ENCODE results near the gene TRIM8. TPM values are rescaled to one million over a fixed set of nuclear protein-coding genes. Genes with fewer than 3 reads are reported as not detected.

The TRIM8 gene
- total RNA-seq, 2 donors from 2014 or later = 121 to 156 TPM

- no peak for DNase-seq
Observed at GRCh38 chr10:102621443-102622325, 22.6 kb upstream of the TRIM8 start.

GRCh38 chr10:102624094-102624493 is 20.2 kb upstream of the TRIM8 start:
- intact Hi-C loops (cut with DNase I) = no loop called here
- no peak for TF ChIP-seq POLR2A (IDR thresholded peaks at IDR 0.05)
- TF ChIP-seq, protein P1, sequence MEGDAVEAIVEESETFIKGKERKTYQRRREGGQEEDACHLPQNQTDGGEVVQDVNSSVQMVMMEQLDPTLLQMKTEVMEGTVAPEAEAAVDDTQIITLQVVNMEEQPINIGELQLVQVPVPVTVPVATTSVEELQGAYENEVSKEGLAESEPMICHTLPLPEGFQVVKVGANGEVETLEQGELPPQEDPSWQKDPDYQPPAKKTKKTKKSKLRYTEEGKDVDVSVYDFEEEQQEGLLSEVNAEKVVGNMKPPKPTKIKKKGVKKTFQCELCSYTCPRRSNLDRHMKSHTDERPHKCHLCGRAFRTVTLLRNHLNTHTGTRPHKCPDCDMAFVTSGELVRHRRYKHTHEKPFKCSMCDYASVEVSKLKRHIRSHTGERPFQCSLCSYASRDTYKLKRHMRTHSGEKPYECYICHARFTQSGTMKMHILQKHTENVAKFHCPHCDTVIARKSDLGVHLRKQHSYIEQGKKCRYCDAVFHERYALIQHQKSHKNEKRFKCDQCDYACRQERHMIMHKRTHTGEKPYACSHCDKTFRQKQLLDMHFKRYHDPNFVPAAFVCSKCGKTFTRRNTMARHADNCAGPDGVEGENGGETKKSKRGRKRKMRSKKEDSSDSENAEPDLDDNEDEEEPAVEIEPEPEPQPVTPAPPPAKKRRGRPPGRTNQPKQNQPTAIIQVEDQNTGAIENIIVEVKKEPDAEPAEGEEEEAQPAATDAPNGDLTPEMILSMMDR (IDR thresholded peaks at IDR 0.05) = no peak
- no peak for DNase-seq
- Histone ChIP-seq H3K4me3 (no peak overlapping the region), H3K36me3 (replicated peaks in 1 of 2; ENCODE audit: insufficient read depth in 1 of 2, low read depth in 2 of 2) (no peaks in the 10 kb centered on the region), H3K27ac (peak overlapping the region in 1 of 4 donors; percentile 56), H3K4me1 (peaks cover 46% of the 10 kb centered on the region), H3K9me3 (no peaks in the 10 kb centered on the region), H3K27me3 (no peaks in the 10 kb centered on the region)
- 88 to 89% methylated on average over 3 of the region's 3 CpGs for WGBS, 2 donors
- no peak for ATAC-seq

More at GRCh38 chr10:102621443-102622325, 22.6 kb upstream of the TRIM8 start:
- TF ChIP-seq, protein P1 (IDR thresholded peaks at IDR 0.05) = no peak
- no peak for TF ChIP-seq POLR2A (IDR thresholded peaks at IDR 0.05)
- H3K27ac ChIP-seq = no peak overlapping the region
- no peak overlapping the region for H3K4me3 ChIP-seq
- H3K9me3 ChIP-seq = no peaks in the 10 kb centered on the region
- WGBS, 2 donors = 77 to 79% methylated on average over 5 to 13 of the region's 13 CpGs
- H3K4me1 ChIP-seq = peaks cover 24% of the 10 kb centered on the region
- peaks cover 0 to 3% of the 10 kb centered on the region in 2 donors for H3K36me3 ChIP-seq (replicated peaks in 1 of 2; ENCODE audit: insufficient read depth in 1 of 2, low read depth in 2 of 2)
- no peak for ATAC-seq
- no peaks in the 10 kb centered on the region for H3K27me3 ChIP-seq
- intact Hi-C loops (cut with DNase I) = no loop called here

DNA sequence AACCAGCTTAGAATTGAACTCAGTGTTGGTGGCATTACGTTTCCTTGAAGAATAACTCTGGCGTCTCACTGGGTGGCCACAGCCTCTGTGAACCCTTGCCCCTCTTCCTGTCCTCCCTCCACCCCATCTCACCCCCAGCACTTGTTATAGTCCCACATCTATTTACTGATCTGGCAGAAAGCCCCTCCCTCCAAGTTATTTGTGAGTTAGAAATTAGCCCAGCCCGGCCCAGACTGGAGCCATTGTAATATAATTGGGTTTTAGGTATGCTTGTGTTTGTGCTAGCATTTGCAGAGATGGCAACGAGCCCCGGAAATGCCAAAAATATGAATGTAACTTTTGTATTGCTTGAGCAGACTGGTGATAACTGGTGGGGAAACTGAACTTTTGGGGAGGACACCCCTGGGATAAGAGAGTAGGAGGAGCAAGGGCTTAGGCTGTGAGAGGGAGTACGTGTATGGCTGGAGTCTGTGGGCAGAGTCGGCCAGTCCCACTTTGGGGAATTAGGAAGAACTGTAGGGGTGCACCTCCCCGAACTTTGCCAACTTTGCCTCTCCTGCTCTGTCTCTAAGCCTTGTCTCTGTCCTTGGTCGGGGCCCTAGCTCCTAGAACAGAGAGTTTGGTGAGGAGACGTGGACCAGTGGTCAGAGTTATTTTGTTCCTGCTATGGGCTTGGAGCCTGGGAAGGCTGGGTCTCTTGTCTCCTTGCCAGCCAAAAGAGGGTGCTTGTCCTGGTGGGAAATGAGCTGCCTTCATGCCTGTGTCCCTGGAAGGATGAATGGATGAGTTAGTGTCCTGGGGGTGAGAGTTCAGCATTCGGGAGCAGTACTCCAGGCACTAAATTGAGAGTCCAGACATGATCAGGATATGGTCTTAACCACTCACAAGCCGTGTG is 19.3 kb upstream of the TRIM8 start:
- TF ChIP-seq POLR2A (IDR thresholded peaks at IDR 0.05) = no peak
- Histone ChIP-seq H3K4me3 (no peak overlapping the region), H3K9me3 (no peaks in the 10 kb centered on the region), H3K4me1 (peaks cover 41% of the 10 kb centered on the region), H3K36me3 (replicated peaks in 1 of 2; ENCODE audit: insufficient read depth in 1 of 2, low read depth in 2 of 2) (no peaks in the 10 kb centered on the region), H3K27ac (peak overlapping the region in 3 of 4 donors; percentile 32 to 56 (median 36)), H3K27me3 (no peaks in the 10 kb centered on the region)
- 61 to 67% methylated on average over 12 of the region's 12 CpGs for WGBS, 2 donors
- no peak for DNase-seq
- intact Hi-C loops (cut with DNase I) = no loop called here
- ATAC-seq = no peak

GRCh38 chr10:102626026-102626685 is 18.1 kb upstream of the TRIM8 start:
- Histone ChIP-seq H3K4me3 (no peak overlapping the region), H3K27ac (peak overlapping the region in 1 of 4 donors; percentile 32), H3K9me3 (no peaks in the 10 kb centered on the region), H3K4me1 (peaks cover 38% of the 10 kb centered on the region), H3K27me3 (no peaks in the 10 kb centered on the region), H3K36me3 (replicated peaks in 1 of 2; ENCODE audit: insufficient read depth in 1 of 2, low read depth in 2 of 2) (no peaks in the 10 kb centered on the region)
- DNase-seq (no peak), ATAC-seq (no peak)
- TF ChIP-seq, protein P1 (IDR thresholded peaks at IDR 0.05) = no peak
- no peak for TF ChIP-seq POLR2A (IDR thresholded peaks at IDR 0.05)
- intact Hi-C loops (cut with DNase I) = no loop called here
- WGBS, 2 donors = 76 to 83% methylated on average over 10 of the region's 10 CpGs
